ENCODE data around the gene METRN. TPM values are rescaled to one million over a fixed set of nuclear protein-coding genes. Genes with fewer than 3 reads are reported as not detected.

METRN gene
- total and polyA plus RNA-seq, 4 experiments from 2014 or later = 6.9 to 18.8 (median 8.0) TPM

GRCh38 chr16:674214-674881 is 40.6 kb upstream of the METRN start:
- Mint-ChIP-seq H3K4me3 (peak overlapping the region in 1 of 8 donors; percentile 64), H3K27me3 (no peaks in the 10 kb centered on the region), H3K36me3 (peaks cover 0 to 18% of the 10 kb centered on the region in 2 donors), H3K4me1 (peaks cover 4 to 25% (median 15%) of the 10 kb centered on the region in 4 donors), H3K9me3 (no peaks in the 10 kb centered on the region), H3K27ac (peak overlapping the region in 2 of 7 donors; percentile 21 to 47)
- Histone ChIP-seq H3K9me3 (ENCODE audit: control insufficient read depth in 1 of 2, low read length in 2 of 2) (no peaks in the 10 kb centered on the region), H3K4me3 (ENCODE audit: low read length in 2 of 2) (no peak overlapping the region), H3K27me3 (ENCODE audit: insufficient read depth, low read length) (no peaks in the 10 kb centered on the region), H3K27ac (ENCODE audit: low read depth, low read length) (no peak overlapping the region), H3K4me1 (ENCODE audit: insufficient read depth, low read length) (peaks cover 19% of the 10 kb centered on the region), H3K36me3 (ENCODE audit: insufficient read depth, low read length) (peaks cover 25% of the 10 kb centered on the region)
- intact Hi-C loops (cut with micrococcal nuclease) = no loop called here
- ChIA-PET POLR2A (ENCODE audit: partially characterized antibody) (interaction anchor here (1.0 to 5.3 kb wide), 4 partner anchors 10 to 32 kb away, joined by 5 to 22 read pairs (median 16); partner anchors contain the start of genes JMJD8, MCRIP2 and WDR24), CTCF (ENCODE audit: partially characterized antibody) (no interaction called here)
- no peak for DNase-seq

- Mint-ChIP-seq H3K4me1 (peaks cover 5 to 30% (median 18%) of the 10 kb centered on the region in 4 donors), H3K4me3 (peak within 1 kb of the TSS in 5 of 8 donors; percentile 29 to 72 (median 48)), H3K9me3 (no peaks in the 10 kb centered on the region), H3K27ac (peak within 1 kb of the TSS in 2 of 7 donors; percentile 42 to 88), H3K36me3 (peaks cover 0 to 13% of the 10 kb centered on the region in 2 donors), H3K27me3 (no peaks in the 10 kb centered on the region)
- Histone ChIP-seq H3K4me3 (ENCODE audit: low read length in 2 of 2) (peak within 1 kb of the TSS in 1 of 2 donors; percentile 24), H3K27me3 (ENCODE audit: insufficient read depth, low read length) (no peaks in the 10 kb centered on the region), H3K9me3 (ENCODE audit: control insufficient read depth in 1 of 2, low read length in 2 of 2) (no peaks in the 10 kb centered on the region), H3K4me1 (ENCODE audit: insufficient read depth, low read length) (peaks cover 19% of the 10 kb centered on the region), H3K36me3 (ENCODE audit: insufficient read depth, low read length) (peaks cover 18% of the 10 kb centered on the region), H3K27ac (ENCODE audit: low read depth, low read length) (no peak within 1 kb of the TSS)
- intact Hi-C loops (cut with micrococcal nuclease) = no loop called here
- no peak for DNase-seq
- CTCF ChIA-PET (ENCODE audit: partially characterized antibody) = interaction anchor here (1.6 kb wide), 1 partner anchor 37 kb away, joined by 5 read pairs; no protein-coding TSS in a partner anchor
- POLR2A ChIA-PET (ENCODE audit: partially characterized antibody) = interaction anchor here (0.9 to 5.3 kb wide), 8 partner anchors 9 to 50 kb away, joined by 3 to 22 read pairs (median 4); partner anchors contain the start of genes ANTKMT, JMJD8, MCRIP2 and WDR24
These were observed 39.7 kb upstream of the METRN start, which contains the start of gene RHBDL1 for GRCh38 chr16:674968-675883. RHBDL1 (plus strand) TSS chr16:675671; CDS start chr16:675791, 120 bp downstream.

- H3K4me1 ChIP-seq (ENCODE audit: insufficient read depth, low read length) = peaks cover 22% of the 10 kb centered on the region
- Mint-ChIP-seq H3K4me3 (peak overlapping the region in 1 of 8 donors; percentile 25), H3K4me1 (peaks cover 5 to 32% (median 19%) of the 10 kb centered on the region in 4 donors), H3K9me3 (no peaks in the 10 kb centered on the region), H3K27ac (no peak overlapping the region), H3K27me3 (no peaks in the 10 kb centered on the region), H3K36me3 (peaks cover 0 to 14% of the 10 kb centered on the region in 2 donors)
- intact Hi-C loops (cut with micrococcal nuclease) = no loop called here
- no peak overlapping the region for H3K27ac ChIP-seq (ENCODE audit: low read depth, low read length)
- peaks cover 12% of the 10 kb centered on the region for H3K36me3 ChIP-seq (ENCODE audit: insufficient read depth, low read length)
- CTCF ChIA-PET (ENCODE audit: partially characterized antibody) = interaction anchor here (1.0 to 1.6 kb wide), 3 partner anchors 9 to 36 kb away, joined by 3 to 5 read pairs (median 4); partner anchors contain the start of gene WDR24
- H3K27me3 ChIP-seq (ENCODE audit: insufficient read depth, low read length) = no peaks in the 10 kb centered on the region
- no peak overlapping the region for H3K4me3 ChIP-seq (ENCODE audit: low read length in 2 of 2)
- no peak for DNase-seq
- POLR2A ChIA-PET (ENCODE audit: partially characterized antibody) = interaction anchor here (0.9 to 5.3 kb wide), 9 partner anchors 8 to 49 kb away, joined by 3 to 22 read pairs (median 4); partner anchors contain the start of genes ANTKMT, JMJD8, RHOT2 and WDR24
- H3K9me3 ChIP-seq (ENCODE audit: control insufficient read depth in 1 of 2, low read length in 2 of 2) = no peaks in the 10 kb centered on the region
These were observed 38.9 kb upstream of the METRN start for GRCh38 chr16:675884-676564.

GRCh38 chr16:676565-676902 is 38.4 kb upstream of the METRN start:
- peak overlapping the region in 1 of 7 donors; percentile 88 for H3K27ac Mint-ChIP-seq
- Histone ChIP-seq H3K4me1 (ENCODE audit: insufficient read depth, low read length) (peaks cover 28% of the 10 kb centered on the region), H3K4me3 (ENCODE audit: low read length in 2 of 2) (no peak overlapping the region), H3K27ac (ENCODE audit: low read depth, low read length) (no peak overlapping the region), H3K27me3 (ENCODE audit: insufficient read depth, low read length) (no peaks in the 10 kb centered on the region), H3K9me3 (ENCODE audit: control insufficient read depth in 1 of 2, low read length in 2 of 2) (no peaks in the 10 kb centered on the region), H3K36me3 (ENCODE audit: insufficient read depth, low read length) (peaks cover 9% of the 10 kb centered on the region)
- H3K9me3 Mint-ChIP-seq = no peaks in the 10 kb centered on the region
- no peaks in the 10 kb centered on the region for H3K27me3 Mint-ChIP-seq
- ChIA-PET POLR2A (ENCODE audit: partially characterized antibody) (interaction anchor here (0.9 to 5.3 kb wide), 7 partner anchors 8 to 44 kb away, joined by 3 to 22 read pairs (median 4); partner anchors contain the start of genes ANTKMT, JMJD8, RHOT2 and WDR24), CTCF (ENCODE audit: partially characterized antibody) (interaction anchor here (1.0 to 1.6 kb wide), 3 partner anchors 9 to 36 kb away, joined by 3 to 5 read pairs (median 4); partner anchors contain the start of gene WDR24)
- peak overlapping the region in 3 of 8 donors; percentile 6 to 68 (median 61) for H3K4me3 Mint-ChIP-seq
- peaks cover 0 to 19% of the 10 kb centered on the region in 2 donors for H3K36me3 Mint-ChIP-seq
- H3K4me1 Mint-ChIP-seq = peaks cover 7 to 37% (median 22%) of the 10 kb centered on the region in 4 donors
- DNase-seq = no peak
- intact Hi-C loops (cut with micrococcal nuclease) = no loop called here

- Histone ChIP-seq H3K27ac (ENCODE audit: low read depth, low read length) (no peak overlapping the region), H3K4me3 (ENCODE audit: low read length in 2 of 2) (no peak overlapping the region), H3K9me3 (ENCODE audit: control insufficient read depth in 1 of 2, low read length in 2 of 2) (no peaks in the 10 kb centered on the region), H3K4me1 (ENCODE audit: insufficient read depth, low read length) (peaks cover 31% of the 10 kb centered on the region), H3K27me3 (ENCODE audit: insufficient read depth, low read length) (no peaks in the 10 kb centered on the region), H3K36me3 (ENCODE audit: insufficient read depth, low read length) (peaks cover 13% of the 10 kb centered on the region)
- H3K36me3 Mint-ChIP-seq = peaks cover 0 to 20% of the 10 kb centered on the region in 2 donors
- intact Hi-C loops (cut with micrococcal nuclease) = no loop called here
- peak overlapping the region in 4 of 7 donors; percentile 15 to 88 (median 50) for H3K27ac Mint-ChIP-seq
- peaks cover 0 to 1% (median 0%) of the 10 kb centered on the region in 8 donors for H3K9me3 Mint-ChIP-seq
- POLR2A ChIA-PET (ENCODE audit: partially characterized antibody) = interaction anchor here (0.9 to 7.8 kb wide), 5 partner anchors 9 to 18 kb away, joined by 3 to 89 read pairs (median 18); partner anchors contain the start of genes RHOT2 and WDR24
- peak overlapping the region in 7 of 8 donors; percentile 6 to 73 (median 55) for H3K4me3 Mint-ChIP-seq
- DNase-seq = peak in 4 of 5 donors; percentile 43 to 83 (median 56)
- no peaks in the 10 kb centered on the region for H3K27me3 Mint-ChIP-seq
- peaks cover 7 to 40% (median 26%) of the 10 kb centered on the region in 4 donors for H3K4me1 Mint-ChIP-seq
- CTCF ChIA-PET (ENCODE audit: partially characterized antibody) = interaction anchor here (1.0 to 1.6 kb wide), 3 partner anchors 9 to 35 kb away, joined by 3 to 5 read pairs (median 4); partner anchors contain the start of gene WDR24
These were observed 38.0 kb upstream of the METRN start for GRCh38 chr16:676913-677312.
